ENCODE data around the gene SPRY1. TPM values are rescaled to one million over a fixed set of nuclear protein-coding genes. Genes with fewer than 3 reads are reported as not detected.

Gene SPRY1
- total and polyA plus RNA-seq, 2 donors from 2014 or later: 18.3 to 134 TPM

GRCh38 chr4:123452616-123453015 lies 56.0 kb downstream of the SPRY1 start:
- no peak for TF ChIP-seq CTCF (IDR thresholded peaks at IDR 0.05; ENCODE audit: borderline replicate concordance, extremely low read depth, insufficient read depth)
- Histone ChIP-seq H3K9ac (ENCODE audit: low read length in 3 of 3) (no peak overlapping the region), H3K27me3 (ENCODE audit: control insufficient read depth, insufficient read depth, low read length) (no peaks in the 10 kb centered on the region), H3K4me1 (ENCODE audit: control insufficient read depth in 2 of 3, insufficient read depth in 2 of 3, low read depth in 1 of 3, low read length in 3 of 3) (no peaks in the 10 kb centered on the region), H3K27ac (ENCODE audit: low read depth in 2 of 2, low read length in 2 of 2) (no peak overlapping the region), H3K4me3 (ENCODE audit: low read length in 3 of 3) (no peak overlapping the region), H3K36me3 (ENCODE audit: control insufficient read depth in 2 of 3, insufficient read depth in 3 of 3, low read length in 3 of 3) (no peaks in the 10 kb centered on the region), H3K9me3 (ENCODE audit: control insufficient read depth in 2 of 3, insufficient read depth in 1 of 3, low read length in 3 of 3) (no peaks in the 10 kb centered on the region)
- intact Hi-C loops (cut with DNase I): no loop called here
- peak in 1 of 5 donors; percentile 45 for DNase-seq
- peak; percentile 30 for FAIRE-seq

- intact Hi-C loops (cut with DNase I): no loop called here
- Histone ChIP-seq H3K36me3 (ENCODE audit: control insufficient read depth in 2 of 3, insufficient read depth in 3 of 3, low read length in 3 of 3) (no peaks in the 10 kb centered on the region), H3K27ac (ENCODE audit: low read depth in 2 of 2, low read length in 2 of 2) (no peak overlapping the region), H3K9me3 (ENCODE audit: control insufficient read depth in 2 of 3, insufficient read depth in 1 of 3, low read length in 3 of 3) (no peaks in the 10 kb centered on the region), H3K9ac (ENCODE audit: low read length in 3 of 3) (no peak overlapping the region), H3K4me3 (ENCODE audit: low read length in 3 of 3) (no peak overlapping the region), H3K27me3 (ENCODE audit: control insufficient read depth, insufficient read depth, low read length) (no peaks in the 10 kb centered on the region), H3K4me1 (ENCODE audit: control insufficient read depth in 2 of 3, insufficient read depth in 2 of 3, low read depth in 1 of 3, low read length in 3 of 3) (no peaks in the 10 kb centered on the region)
- FAIRE-seq (no peak), DNase-seq (no peak)
- TF ChIP-seq CTCF (IDR thresholded peaks at IDR 0.05; ENCODE audit: borderline replicate concordance, extremely low read depth, insufficient read depth): no peak
Observed at GRCh38 chr4:123453061-123453680, 56.6 kb downstream of the SPRY1 start.
